Small intestine (tissue), 7 donors: Measurements from ENCODE around the gene PRRT1. TPM values are rescaled to one million over a fixed set of nuclear protein-coding genes. Genes with fewer than 3 reads are reported as not detected.
"Not testable (repeated sequence)": the region's sequence is repeated elsewhere in the genome, so short reads cannot be mapped to it uniquely, and the experiment has no call there.

Source experiments
- DNase-seq, 2 donors: peaks; one replicate each; pipeline versions ENCODE4 v3.0.0 to v3.0.0-alpha.2; 2013
- FAIRE-seq: peaks from 2 replicates; lab custom pipeline; 2012; peaks lifted over from hg19 to GRCh38; lab: Jason Lieb, UNC
- H3K27ac ChIP-seq, 3 donors: one replicate each; pipeline ENCODE4 v1.5.1; 2013; ENCODE audit warnings: low read length in 2 of 3, mild to moderate bottlenecking in 2 of 3, control low read depth in 1 of 3, inconsistent platforms in 1 of 3, low read depth in 1 of 3, moderate library complexity in 1 of 3
- H3K27me3 ChIP-seq, 3 donors: one replicate each; pipeline ENCODE4 v1.6.1; 2013; ENCODE audit warnings: low read length in 3 of 3, inconsistent platforms in 1 of 3; ENCODE audit not compliant: control insufficient read depth in 3 of 3, insufficient read depth in 3 of 3
- H3K36me3 ChIP-seq, 3 donors: one replicate each; pipeline ENCODE4 v1.6.1; 2013; ENCODE audit warnings: low read length in 3 of 3, inconsistent platforms in 1 of 3, low read depth in 1 of 3, mild to moderate bottlenecking in 1 of 3, moderate library complexity in 1 of 3; ENCODE audit not compliant: control insufficient read depth in 3 of 3, insufficient read depth in 2 of 3
- H3K4me1 ChIP-seq, 3 donors: one replicate each; pipeline ENCODE4 v1.6.1; 2013; ENCODE audit warnings: low read length in 2 of 3, inconsistent platforms in 1 of 3, low read depth in 1 of 3, mild to moderate bottlenecking in 1 of 3, moderate library complexity in 1 of 3; ENCODE audit not compliant: control insufficient read depth in 3 of 3, insufficient read depth in 2 of 3
- H3K4me3 ChIP-seq, 3 donors: one replicate each; pipeline ENCODE4 v1.5.1; 2013; ENCODE audit warnings: low read length in 3 of 3, control low read depth in 1 of 3, inconsistent platforms in 1 of 3, low read depth in 1 of 3, mild to moderate bottlenecking in 1 of 3, moderate library complexity in 1 of 3
- H3K9me3 ChIP-seq, 2 donors: one replicate each; pipeline ENCODE4 v1.6.1; 2013; ENCODE audit warnings: low read depth in 1 of 2, low read length in 1 of 2; ENCODE audit not compliant: control insufficient read depth in 2 of 2, insufficient read depth in 1 of 2
- WGBS, 3 donors: extraction: QIAGEN DNeasy Blood & Tissue Kit; methylation state at CpG; one replicate each; pipeline ENCODE4 v1.1.7; 2013; 5-methylcytosine and 5-hydroxymethylcytosine counted together
- polyA plus RNA-seq, 4 donors: library from polyadenylated mRNA; stranded (reverse) in 3 of 4; unstranded in 1 of 4; fragments of 200-250 nt in 3 of 4; fragments of 120-200 nt in 1 of 4; gene quantifications; one replicate each; pipeline versions ENCODE4 v1.2.1 to v1.2.3, GENCODE V29; 2013
- donor health status: healthy with polysubstance abuse.
- donor health status: control.
- donor health status: control.
- donor health status: Bipolar disorder and iron deficiency.
- donor health status: healthy.

The PRRT1 gene
- polyA plus RNA-seq, 4 donors: 1.4 to 4.7 (median 4.6) TPM; not detected in 1

GRCh38 chr6:32105433-32105832 is 46.3 kb downstream of the PRRT1 start:
- no peaks in the 10 kb centered on the region for H3K9me3 ChIP-seq
- no peak for DNase-seq
- H3K36me3 ChIP-seq: peaks cover 0 to 2% (median 0%) of the 10 kb centered on the region in 3 donors
- 77 to 81% (median 78%) methylated on average over 4 of the region's 4 CpGs for WGBS, 3 donors
- FAIRE-seq: no peak
- no peak overlapping the region for H3K4me3 ChIP-seq
- peaks cover 0 to 29% (median 5%) of the 10 kb centered on the region in 3 donors for H3K4me1 ChIP-seq
- H3K27me3 ChIP-seq: peaks cover 0 to 9% (median 0%) of the 10 kb centered on the region in 3 donors
- no peak overlapping the region for H3K27ac ChIP-seq

GRCh38 chr6:32102255-32102654 is 49.5 kb downstream of the PRRT1 start:
- FAIRE-seq: no peak
- Histone ChIP-seq H3K27ac (no peak overlapping the region), H3K36me3 (peaks cover 0 to 6% (median 0%) of the 10 kb centered on the region in 3 donors), H3K27me3 (peaks cover 0 to 11% (median 0%) of the 10 kb centered on the region in 3 donors), H3K9me3 (no peaks in the 10 kb centered on the region), H3K4me1 (peaks cover 0 to 5% (median under 1%) of the 10 kb centered on the region in 3 donors), H3K4me3 (no peak overlapping the region)
- WGBS, 3 donors: 93 to 95% (median 94%) methylated on average over 3 of the region's 3 CpGs
- no peak for DNase-seq

GRCh38 chr6:32100251-32100650 is 51.5 kb downstream of the PRRT1 start:
- WGBS, 3 donors: 86 to 87% (median 86%) methylated on average over 7 to 8 of the region's 8 CpGs
- not testable (repeated sequence) for H3K9me3 ChIP-seq, H3K4me1 ChIP-seq, H3K4me3 ChIP-seq, H3K27ac ChIP-seq, DNase-seq, H3K36me3 ChIP-seq, FAIRE-seq
- peaks cover 9 to 31% (median 9%) of the 10 kb centered on the region in 3 donors for H3K27me3 ChIP-seq

Other genes starting within 250 kb of the PRRT1 start
- gene ZBTB12, start 249.9 kb downstream of the PRRT1 start, polyA plus RNA-seq: 10 to 100 TPM in 1 of 4 donors, 1 to 10 TPM in 3; 1.6 to 12.5 (median 5.2) TPM
- 10 to 100 TPM in 3 of 4 donors, 1 to 10 TPM in 1; 7.4 to 58.7 (median 21.3) TPM for gene C2, start 224.2 kb downstream of the PRRT1 start, polyA plus RNA-seq
- 100 to 1,000 TPM in 1 of 4 donors, 10 to 100 TPM in 3; 38.7 to 141 (median 80.6) TPM for gene CFB, start 205.8 kb downstream of the PRRT1 start, polyA plus RNA-seq
- gene NELFE, start 193.0 kb downstream of the PRRT1 start, polyA plus RNA-seq: 10 to 100 TPM; 55.6 to 77.1 (median 59.1) TPM
- gene SKIC2, start 192.8 kb downstream of the PRRT1 start, polyA plus RNA-seq: 100 to 1,000 TPM in 2 of 4 donors, 10 to 100 TPM in 2; 51.4 to 171 (median 85.7) TPM
- gene DXO, start 179.8 kb downstream of the PRRT1 start, polyA plus RNA-seq: 10 to 100 TPM; 14.1 to 16.8 (median 16.0) TPM
- gene C4A, start 169.9 kb downstream of the PRRT1 start, polyA plus RNA-seq: 10 to 100 TPM in 3 of 4 donors, 1 to 10 TPM in 1; 4.0 to 64.7 (median 26.1) TPM
- gene C4B, start 137.1 kb downstream of the PRRT1 start, polyA plus RNA-seq: 10 to 100 TPM in 3 of 4 donors, 1 to 10 TPM in 1; 9.6 to 87.6 (median 26.6) TPM
- gene CYP21A2, start 113.5 kb downstream of the PRRT1 start, polyA plus RNA-seq: 1 to 10 TPM in 2 of 4 donors, under 1 TPM in 2; 0.18 to 3.4 (median 0.98) TPM
- 10 to 100 TPM in 1 of 4 donors, 1 to 10 TPM in 3; 1.8 to 38.7 (median 4.5) TPM for gene TNXB, start 42.6 kb downstream of the PRRT1 start, polyA plus RNA-seq
- gene ATF6B, start 23.7 kb downstream of the PRRT1 start, polyA plus RNA-seq: 10 to 100 TPM; 15.4 to 89.5 (median 45.8) TPM
- 1 to 10 TPM; 4.6 to 9.7 (median 7.5) TPM for gene FKBPL, start 21.7 kb downstream of the PRRT1 start, polyA plus RNA-seq
- gene PPT2, start 2.2 kb upstream of the PRRT1 start, polyA plus RNA-seq: 10 to 100 TPM in 2 of 4 donors, 1 to 10 TPM in 2; 3.1 to 26.5 (median 10.3) TPM
- gene EGFL8, start 12.7 kb upstream of the PRRT1 start, polyA plus RNA-seq: 10 to 100 TPM in 3 of 4 donors, 1 to 10 TPM in 1; 7.8 to 21.9 (median 12.8) TPM
- gene AGPAT1, start 24.1 kb upstream of the PRRT1 start, polyA plus RNA-seq: 100 to 1,000 TPM in 1 of 4 donors, 10 to 100 TPM in 3; 41.9 to 112 (median 63.2) TPM
- 100 to 1,000 TPM; 106 to 232 (median 162) TPM for gene RNF5, start 26.5 kb upstream of the PRRT1 start, polyA plus RNA-seq
- gene AGER, start 32.3 kb upstream of the PRRT1 start, polyA plus RNA-seq: 10 to 100 TPM in 2 of 4 donors, 1 to 10 TPM in 2; 3.0 to 12.1 (median 9.2) TPM
- 100 to 1,000 TPM in 1 of 4 donors, 10 to 100 TPM in 3; 17.6 to 119 (median 29.9) TPM for gene PBX2, start 38.3 kb upstream of the PRRT1 start, polyA plus RNA-seq
- 10 to 100 TPM in 3 of 4 donors, 1 to 10 TPM in 1; 6.0 to 31.3 (median 14.0) TPM for gene GPSM3, start 40.7 kb upstream of the PRRT1 start, polyA plus RNA-seq
- gene NOTCH4, start 72.1 kb upstream of the PRRT1 start, polyA plus RNA-seq: 10 to 100 TPM in 1 of 4 donors, 1 to 10 TPM in 3; 1.1 to 15.2 (median 4.6) TPM
- gene TSBP1, start 220.0 kb upstream of the PRRT1 start, polyA plus RNA-seq: not detected